ENCODE measurements around the gene FBXO4. TPM values are rescaled to one million over a fixed set of nuclear protein-coding genes. Genes with fewer than 3 reads are reported as not detected.
"Not testable (repeated sequence)": the region's sequence is repeated elsewhere in the genome, so short reads cannot be mapped to it uniquely, and the experiment has no call there.

Gene FBXO4
- total RNA-seq, 1 donor from 2014 or later: 14.1 TPM

DNA sequence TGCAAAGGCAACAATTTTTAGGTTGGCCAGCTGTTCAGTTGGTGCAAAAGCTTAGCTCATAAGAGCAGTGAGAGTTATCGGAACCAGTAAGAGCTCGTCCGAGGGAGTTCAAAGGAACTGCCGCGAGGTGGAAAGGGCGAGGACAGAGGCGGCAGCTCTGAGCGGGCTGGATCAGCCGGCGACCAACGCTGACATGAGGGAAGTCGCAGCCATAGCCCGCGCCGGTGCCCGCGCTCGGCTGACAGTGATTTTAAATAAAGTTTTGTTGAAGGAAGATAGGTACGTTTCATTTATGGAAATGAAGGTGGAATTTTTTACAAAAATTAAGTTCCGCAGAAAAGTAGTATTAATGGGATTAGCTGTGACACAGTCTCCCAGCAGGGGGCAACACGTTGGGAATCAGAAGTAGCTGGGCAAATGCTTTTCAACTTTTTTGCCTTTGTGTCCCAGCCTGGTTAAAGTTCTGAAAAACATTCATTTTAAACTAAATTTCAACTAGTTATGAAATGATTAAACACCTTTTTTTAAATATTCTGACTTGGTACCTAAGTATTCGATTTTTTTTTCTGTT is 43.2 kb downstream of the FBXO4 start:
- no peak for DNase-seq (ENCODE audit: low spot score)
- intact Hi-C loops (cut with micrococcal nuclease): no loop called here
- H3K36me3 Mint-ChIP-seq (ENCODE audit: low read depth): no peaks in the 10 kb centered on the region
- no peak overlapping the region for H3K4me3 Mint-ChIP-seq
- H3K27ac Mint-ChIP-seq: no peak overlapping the region
- H3K9me3 Mint-ChIP-seq: peaks cover 17% of the 10 kb centered on the region
- no peaks in the 10 kb centered on the region for H3K27me3 Mint-ChIP-seq (ENCODE audit: insufficient read depth)
- no peaks in the 10 kb centered on the region for H3K4me1 Mint-ChIP-seq (ENCODE audit: low read depth)

DNA sequence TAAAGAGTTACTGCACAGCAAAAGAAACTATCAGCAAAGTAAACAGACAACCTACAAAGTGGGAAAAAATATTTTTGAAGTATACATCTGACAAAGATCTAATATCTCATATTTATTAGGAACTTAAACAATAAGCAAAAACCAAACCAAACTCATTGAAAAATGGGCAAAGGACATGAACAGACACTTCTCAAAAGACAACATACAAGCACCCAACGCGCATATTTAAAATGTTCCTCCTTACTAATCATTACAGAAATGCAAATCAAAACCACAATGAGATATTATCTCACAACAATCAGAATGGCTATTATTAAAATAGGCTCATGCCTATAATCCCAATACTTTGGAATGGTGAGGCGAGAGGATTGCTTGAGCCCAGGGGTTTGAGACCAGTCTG is 48.0 kb downstream of the FBXO4 start:
- H3K9me3 Mint-ChIP-seq: peaks cover 9% of the 10 kb centered on the region
- H3K27ac Mint-ChIP-seq: no peak overlapping the region
- intact Hi-C loops (cut with micrococcal nuclease): no loop called here
- no peak for DNase-seq (ENCODE audit: low spot score)
- H3K27me3 Mint-ChIP-seq (ENCODE audit: insufficient read depth): peaks cover 5% of the 10 kb centered on the region
- no peaks in the 10 kb centered on the region for H3K4me1 Mint-ChIP-seq (ENCODE audit: low read depth)
- no peak overlapping the region for H3K4me3 Mint-ChIP-seq
- H3K36me3 Mint-ChIP-seq (ENCODE audit: low read depth): no peaks in the 10 kb centered on the region

DNA sequence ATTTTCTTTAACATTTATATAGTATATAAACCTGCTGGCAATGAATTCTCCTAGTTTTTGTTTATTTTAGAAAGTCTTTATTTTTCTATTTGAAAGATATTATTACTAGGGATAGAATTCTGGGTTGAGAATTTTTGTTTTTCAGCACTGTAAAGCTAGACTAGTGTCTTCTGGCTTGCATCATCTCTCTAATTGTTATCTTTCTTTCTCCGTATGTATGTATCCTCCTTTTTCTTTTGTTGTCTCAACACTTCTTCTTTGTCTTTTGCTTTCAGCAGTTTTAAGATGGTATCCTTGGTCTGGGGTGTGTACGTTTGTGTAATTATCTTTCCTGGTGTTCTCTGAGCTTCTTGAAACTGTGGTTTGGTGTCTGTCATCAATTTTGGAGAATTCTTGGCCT is 48.8 kb downstream of the FBXO4 start:
- no peak for DNase-seq (ENCODE audit: low spot score)
- Mint-ChIP-seq H3K27me3 (ENCODE audit: insufficient read depth) (peaks cover 5% of the 10 kb centered on the region), H3K9me3 (peaks cover 8% of the 10 kb centered on the region), H3K4me3 (no peak overlapping the region), H3K36me3 (ENCODE audit: low read depth) (no peaks in the 10 kb centered on the region), H3K27ac (no peak overlapping the region), H3K4me1 (ENCODE audit: low read depth) (no peaks in the 10 kb centered on the region)
- intact Hi-C loops (cut with micrococcal nuclease): no loop called here

DNA sequence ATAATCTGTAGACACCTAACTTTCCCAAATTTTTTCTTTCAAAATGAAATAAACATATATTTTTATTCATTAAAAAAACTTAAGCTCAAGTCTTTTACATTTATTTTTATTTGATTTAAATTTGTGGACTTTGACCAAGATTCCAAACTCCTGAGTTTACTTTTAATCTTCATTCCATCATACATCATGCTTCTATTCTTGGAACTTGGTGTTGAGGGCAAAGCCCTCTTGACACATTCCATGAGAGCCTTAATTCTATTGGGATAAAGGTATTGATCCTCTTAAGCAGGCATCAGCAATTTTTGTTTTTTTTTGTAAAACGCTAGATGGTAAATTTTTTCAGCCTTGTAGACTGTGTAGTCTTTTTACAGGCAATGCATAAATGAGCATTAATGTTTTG is 53.6 kb downstream of the FBXO4 start:
- Mint-ChIP-seq H3K27me3 (ENCODE audit: insufficient read depth) (peaks cover 5% of the 10 kb centered on the region), H3K27ac (no peak overlapping the region), H3K36me3 (ENCODE audit: low read depth) (no peaks in the 10 kb centered on the region), H3K9me3 (no peaks in the 10 kb centered on the region), H3K4me1 (ENCODE audit: low read depth) (no peaks in the 10 kb centered on the region), H3K4me3 (no peak overlapping the region)
- intact Hi-C loops (cut with micrococcal nuclease): no loop called here
- no peak for DNase-seq (ENCODE audit: low spot score)

DNA sequence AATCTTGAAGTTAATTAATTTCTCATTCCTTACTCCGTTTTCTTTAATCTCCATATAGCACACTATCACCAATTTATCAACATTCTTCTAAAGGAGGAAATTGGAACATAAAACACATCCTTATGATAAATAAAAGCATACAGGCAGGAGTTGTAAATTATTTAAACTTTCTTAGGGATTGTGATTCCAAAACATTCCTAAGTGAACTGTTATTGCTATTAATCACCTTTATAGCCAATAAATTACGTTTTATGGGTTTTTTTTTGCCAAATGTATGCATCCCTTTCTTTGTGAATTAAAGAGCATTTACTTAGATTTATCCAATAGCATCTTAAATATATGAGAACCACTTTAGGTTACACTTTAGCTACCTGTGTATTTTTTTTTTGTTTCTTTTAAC is 55.3 kb downstream of the FBXO4 start:
- Mint-ChIP-seq H3K27ac (no peak overlapping the region), H3K9me3 (no peaks in the 10 kb centered on the region), H3K36me3 (ENCODE audit: low read depth) (no peaks in the 10 kb centered on the region)

DNA sequence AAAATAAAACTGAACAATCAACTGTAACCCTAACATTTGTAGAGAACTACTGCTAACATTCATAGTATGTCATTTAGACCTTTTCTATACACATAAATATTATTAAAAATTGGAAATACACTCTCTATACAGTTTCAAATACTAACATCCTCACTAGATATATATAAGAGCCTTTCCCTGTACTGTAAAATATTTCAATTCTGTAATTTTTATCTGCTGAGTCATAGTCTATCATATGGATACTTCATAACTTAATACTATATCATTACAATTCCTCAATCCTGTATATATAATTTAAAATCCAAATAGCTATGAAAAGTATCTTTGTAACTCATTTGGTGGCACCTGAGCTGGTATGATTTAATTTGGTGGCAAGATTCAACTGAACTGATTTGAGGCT is 55.8 kb downstream of the FBXO4 start:
- H3K9me3 Mint-ChIP-seq: no peaks in the 10 kb centered on the region
- peaks cover 10% of the 10 kb centered on the region for H3K27me3 Mint-ChIP-seq (ENCODE audit: insufficient read depth)
- no peak overlapping the region for H3K27ac Mint-ChIP-seq

More for the DNA sequence above, 55.3 kb downstream of the FBXO4 start:
- intact Hi-C loops (cut with micrococcal nuclease): no loop called here
- peaks cover 12% of the 10 kb centered on the region for H3K27me3 Mint-ChIP-seq (ENCODE audit: insufficient read depth)
- DNase-seq (ENCODE audit: low spot score): no peak
- H3K4me1 Mint-ChIP-seq (ENCODE audit: low read depth): no peaks in the 10 kb centered on the region
- no peak overlapping the region for H3K4me3 Mint-ChIP-seq

DNA sequence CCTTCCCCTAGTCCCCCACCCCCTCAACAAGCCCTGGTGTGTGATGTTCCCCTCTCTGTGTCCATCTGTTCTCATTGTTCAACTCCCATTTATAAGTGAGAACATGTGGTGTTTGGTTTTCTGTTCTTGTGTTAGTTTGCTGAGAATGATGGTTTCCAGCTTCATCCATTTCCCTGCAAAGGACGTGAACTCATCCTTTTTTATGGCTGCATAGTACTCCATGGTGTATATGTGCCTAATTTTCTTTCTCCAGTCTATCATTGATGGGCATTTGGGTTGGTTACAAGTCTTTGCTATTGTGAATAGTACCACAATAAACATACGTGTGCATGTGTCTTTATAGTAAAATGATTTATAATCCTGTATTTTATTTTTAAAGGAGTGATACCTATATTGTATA is 57.8 kb downstream of the FBXO4 start:
- H3K36me3 Mint-ChIP-seq (ENCODE audit: low read depth); H3K4me1 Mint-ChIP-seq (ENCODE audit: low read depth); DNase-seq (ENCODE audit: low spot score); H3K4me3 Mint-ChIP-seq; H3K9me3 Mint-ChIP-seq; H3K27me3 Mint-ChIP-seq (ENCODE audit: insufficient read depth); H3K27ac Mint-ChIP-seq; intact Hi-C loops (cut with micrococcal nuclease): not testable (repeated sequence)

More for the DNA sequence above, 55.8 kb downstream of the FBXO4 start:
- Mint-ChIP-seq H3K4me3 (no peak overlapping the region), H3K36me3 (ENCODE audit: low read depth) (no peaks in the 10 kb centered on the region), H3K4me1 (ENCODE audit: low read depth) (no peaks in the 10 kb centered on the region)
- no peak for DNase-seq (ENCODE audit: low spot score)
- intact Hi-C loops (cut with micrococcal nuclease): no loop called here

DNA sequence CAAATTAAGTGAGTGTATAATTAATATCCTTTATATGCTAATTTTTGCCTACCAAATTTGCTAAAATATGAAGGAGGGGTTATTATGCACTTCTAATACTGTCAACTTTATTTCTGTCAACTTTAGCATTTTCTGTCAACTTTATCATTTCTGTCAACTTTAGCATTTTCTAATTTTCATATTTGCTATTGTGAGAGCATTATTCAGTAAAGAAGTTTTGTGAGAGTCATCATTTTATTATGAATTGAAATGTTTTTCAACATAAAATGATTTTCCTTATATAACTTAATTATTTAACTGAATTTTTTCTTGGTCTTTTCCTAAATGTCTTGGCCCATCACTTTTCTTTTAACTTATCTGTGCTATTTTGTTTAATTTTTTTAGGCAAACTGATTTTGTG is 58.2 kb downstream of the FBXO4 start:
- no peaks in the 10 kb centered on the region for H3K4me1 Mint-ChIP-seq (ENCODE audit: low read depth)
- no peaks in the 10 kb centered on the region for H3K9me3 Mint-ChIP-seq
- intact Hi-C loops (cut with micrococcal nuclease): no loop called here
- no peaks in the 10 kb centered on the region for H3K36me3 Mint-ChIP-seq (ENCODE audit: low read depth)
- no peak for DNase-seq (ENCODE audit: low spot score)
- H3K27me3 Mint-ChIP-seq (ENCODE audit: insufficient read depth): peaks cover 10% of the 10 kb centered on the region
- H3K4me3 Mint-ChIP-seq: no peak overlapping the region
- no peak overlapping the region for H3K27ac Mint-ChIP-seq

DNA sequence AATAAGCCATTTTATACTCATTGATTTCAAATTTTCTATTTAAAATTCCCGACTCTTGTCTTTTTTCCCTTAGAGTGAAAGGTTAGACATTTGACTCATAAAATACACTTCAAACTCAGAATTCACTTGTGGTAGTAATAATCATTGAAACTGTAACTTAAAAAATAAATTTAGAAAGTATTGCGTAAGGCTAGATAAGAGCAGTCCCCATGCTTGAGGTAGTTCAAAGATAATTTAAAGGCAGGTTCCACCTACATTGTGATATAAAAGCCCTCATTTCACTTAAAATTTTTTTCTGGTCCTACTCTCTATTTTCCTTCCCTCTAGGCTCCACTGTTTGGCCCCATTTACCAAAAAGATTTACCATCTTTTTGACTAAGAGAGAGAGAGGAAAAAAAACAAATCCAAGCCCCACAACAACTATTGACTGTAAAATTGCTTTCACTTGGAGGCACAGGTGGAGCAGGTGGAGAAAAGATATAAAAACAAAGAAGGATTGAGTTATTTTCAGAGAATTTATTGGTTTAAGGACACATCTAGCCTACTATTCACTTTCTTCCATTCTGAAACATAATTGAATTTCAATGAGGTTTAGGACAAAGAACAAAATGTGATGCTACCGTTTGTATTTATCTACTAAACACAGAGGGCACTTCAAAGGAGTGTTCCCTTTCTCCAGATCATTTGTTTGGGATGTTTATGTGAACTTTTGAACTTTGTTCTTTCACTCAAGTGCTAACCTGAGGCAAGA is 61.0 kb downstream of the FBXO4 start:
- intact Hi-C loops (cut with micrococcal nuclease): no loop called here
- Mint-ChIP-seq H3K9me3 (no peaks in the 10 kb centered on the region), H3K36me3 (ENCODE audit: low read depth) (no peaks in the 10 kb centered on the region), H3K4me3 (no peak overlapping the region), H3K27me3 (ENCODE audit: insufficient read depth) (peaks cover 10% of the 10 kb centered on the region), H3K4me1 (ENCODE audit: low read depth) (no peaks in the 10 kb centered on the region), H3K27ac (no peak overlapping the region)
- DNase-seq (ENCODE audit: low spot score): no peak

Other genes starting within 250 kb of the FBXO4 start
- 84.4 and 85.1 TPM in 2 replicates for gene OXCT1, start 54.9 kb upstream of the FBXO4 start, total RNA-seq
- 28.0 and 29.0 TPM in 2 replicates for gene RIMOC1, start 20.9 kb upstream of the FBXO4 start, total RNA-seq